HepG2 (cell line): Measurements from ENCODE around the gene RAPGEFL1. TPM values are rescaled to one million over a fixed set of nuclear protein-coding genes. Genes with fewer than 3 reads are reported as not detected.

Source experiments
- AGO1 ChIP-seq: fragments of 200-400 bp; formaldehyde crosslinking; IDR thresholded peaks from 2 replicates; pipeline ENCODE4 v1.6.1; 2017; ENCODE audit warnings: mild to moderate bottlenecking, low read depth, low read length, moderate library complexity; ENCODE audit not compliant: poor library complexity, severe bottlenecking
- AGO2 ChIP-seq: fragments of 200-400 bp; formaldehyde crosslinking; optimal IDR thresholded peaks from 2 replicates; pipeline ENCODE3; 2017; ENCODE audit warnings: mild to moderate bottlenecking, low read depth, low read length, moderate library complexity
- BRF2 ChIP-seq: sonication (generic); formaldehyde crosslinking; IDR thresholded peaks from 2 replicates; pipeline ENCODE4 v1.8.1; 2022; ENCODE audit warnings: mild to moderate bottlenecking, missing genetic modification reagents
- ELF1 ChIP-seq: sonication (generic); formaldehyde crosslinking; IDR thresholded peaks from 2 replicates; pipeline ENCODE4 v1.4.0; 2020; ENCODE audit warnings: missing genetic modification reagents
- GLI4 ChIP-seq: sonication (generic); formaldehyde crosslinking; IDR thresholded peaks from 2 replicates; pipeline ENCODE4 v1.5.1; 2020; ENCODE audit warnings: missing genetic modification reagents, mild to moderate bottlenecking, moderate library complexity, borderline replicate concordance
- HDAC2 ChIP-seq: sonication (generic); formaldehyde crosslinking; IDR thresholded peaks from 2 replicates; pipeline ENCODE4 v1.4.0; 2020; ENCODE audit warnings: missing genetic modification reagents
- LRRFIP1 ChIP-seq: sonication (generic); formaldehyde crosslinking; conservative IDR thresholded peaks from 2 replicates; pipeline ENCODE4 v1.4.0; 2020; ENCODE audit warnings: missing genetic modification reagents
- MAFG ChIP-seq: sonication (generic); formaldehyde crosslinking; IDR thresholded peaks from 2 replicates; pipeline ENCODE4 v1.5.1; 2020; ENCODE audit warnings: mild to moderate bottlenecking, missing genetic modification reagents
- MBNL3 ChIP-seq: fragments of 250-450 bp; sonication (Bioruptor Pico); conservative IDR thresholded peaks from 2 replicates; pipeline ENCODE4 v1.8.0; 2022; ENCODE audit warnings: mild to moderate bottlenecking, inconsistent platforms
- MXI1 ChIP-seq: IDR thresholded peaks from 3 replicates; pipeline ENCODE4 v1.6.1; 2012; ENCODE audit warnings: low read depth, low read length, inconsistent platforms, borderline replicate concordance
- ONECUT2 ChIP-seq: sonication (generic); formaldehyde crosslinking; IDR thresholded peaks from 2 replicates; pipeline ENCODE4 v1.4.0; 2020; ENCODE audit warnings: missing genetic modification reagents
- POLR2AphosphoS5 ChIP-seq: IDR thresholded peaks from 2 replicates; pipeline ENCODE4 v1.6.1; 2012; ENCODE audit warnings: low read depth, low read length
- RBFOX2 ChIP-seq: fragments of 200-400 bp; formaldehyde crosslinking; IDR thresholded peaks from 2 replicates; pipeline ENCODE4 v1.6.1; 2017; ENCODE audit warnings: low read depth, mild to moderate bottlenecking, low read length
- SAFB2 ChIP-seq: sonication (generic); formaldehyde crosslinking; IDR thresholded peaks from 2 replicates; pipeline ENCODE4 v1.5.1; 2020; ENCODE audit warnings: missing genetic modification reagents, low read depth, mild to moderate bottlenecking, borderline replicate concordance
- TBL1XR1 ChIP-seq: fragments of 150-350 bp; IDR thresholded peaks from 2 replicates; pipeline ENCODE4 v1.6.1; 2014; ENCODE audit warnings: borderline replicate concordance, low read length; ENCODE audit not compliant: partially characterized antibody
- ZNF292 ChIP-seq: sonication (generic); formaldehyde crosslinking; IDR thresholded peaks from 2 replicates; pipeline ENCODE4 v1.8.1; 2022; ENCODE audit warnings: mild to moderate bottlenecking, low read depth, missing genetic modification reagents, borderline replicate concordance
- ZNF382 ChIP-seq: sonication (generic); formaldehyde crosslinking; IDR thresholded peaks from 2 replicates; pipeline ENCODE4 v1.5.0; 2020; ENCODE audit warnings: missing genetic modification reagents, mild to moderate bottlenecking, borderline replicate concordance
- ZNF430 ChIP-seq: sonication (generic); formaldehyde crosslinking; IDR thresholded peaks from 2 replicates; pipeline ENCODE4 v1.9.0; 2021; ENCODE audit warnings: mild to moderate bottlenecking, missing genetic modification reagents
- ZNF598 ChIP-seq: sonication (generic); formaldehyde crosslinking; IDR thresholded peaks from 2 replicates; pipeline ENCODE4 v1.5.1; 2020; ENCODE audit warnings: mild to moderate bottlenecking, missing genetic modification reagents, borderline replicate concordance
- ZNF607 ChIP-seq: sonication (generic); formaldehyde crosslinking; IDR thresholded peaks from 2 replicates; pipeline ENCODE4 v1.5.1; 2020; ENCODE audit warnings: missing genetic modification reagents, mild to moderate bottlenecking, borderline replicate concordance
- ZNF784 ChIP-seq: sonication (generic); formaldehyde crosslinking; IDR thresholded peaks from 2 replicates; pipeline ENCODE4 v1.5.1; 2020; ENCODE audit warnings: missing genetic modification reagents, mild to moderate bottlenecking, borderline replicate concordance
- ZXDC ChIP-seq: sonication (generic); formaldehyde crosslinking; IDR thresholded peaks from 2 replicates; pipeline ENCODE4 v1.5.0; 2020; ENCODE audit warnings: mild to moderate bottlenecking, missing genetic modification reagents
- polyA plus RNA-seq, 8 experiments: library from polyadenylated mRNA; depleted of rRNA in 3 of 8; stranded (reverse) in 7 of 8; unstranded in 1 of 8; fragments of >200 nt; fragmentation: Illumina TruSeq in 4 of 8; extraction: Trizol in 4 of 8; gene quantifications; 2 replicates each; pipeline versions ENCODE4 v1.2.1 to v1.2.3, GENCODE V29; 2011 to 2016; ENCODE audit warnings: low read depth in 4 of 8, missing spikeins in 1 of 8, mixed read lengths in 1 of 8; ENCODE audit not compliant: insufficient read depth in 1 of 8
- total RNA-seq, 5 experiments: library from RNA; depleted of rRNA; stranded (reverse); fragments of >200 nt; fragmentation: Illumina TruSeq; extraction: Trizol; gene quantifications; 2 replicates each; pipeline ENCODE4 v1.2.3, GENCODE V29; 2016; ENCODE audit warnings: low read depth in 1 of 5

RAPGEFL1 gene
- total and polyA plus RNA-seq, 2 of the 13 experiments (the other 11 are each of a cell fraction or from before 2014, with no cell fraction given), result 4.5 to 7.8 TPM

- TF ChIP-seq LRRFIP1 (CRISPR knock-in tag), result no peak
- TF ChIP-seq ZNF430 (CRISPR knock-in tag), result peak; percentile 69; the same call in 1 of the 2 replicates
- TF ChIP-seq MBNL3 (CRISPR knock-in tag), result no peak
- peak; percentile 32; the same call in 1 of the 2 replicates for TF ChIP-seq ELF1 (CRISPR knock-in tag)
- TF ChIP-seq HDAC2 (CRISPR knock-in tag), result peak; percentile 75
- TF ChIP-seq GLI4, result no peak
- no peak for TF ChIP-seq POLR2AphosphoS5
- no peak for TF ChIP-seq ONECUT2 (CRISPR knock-in tag)
- TF ChIP-seq MAFG (CRISPR knock-in tag), result no peak
- no peak for TF ChIP-seq ZNF382 (CRISPR knock-in tag)
- TF ChIP-seq AGO2, result no peak
- TF ChIP-seq ZNF598 (CRISPR knock-in tag), result no peak
- peak; percentile 58; the same call in 1 of the 2 replicates for TF ChIP-seq ZNF292 (CRISPR knock-in tag)
- TF ChIP-seq ZXDC (CRISPR knock-in tag), result no peak
- TF ChIP-seq TBL1XR1, result no peak
- TF ChIP-seq BRF2 (CRISPR knock-in tag), result no peak
- 0 out of 2 replicates have a peak, but pooled peaks have one; percentile 16 for TF ChIP-seq ZNF784 (CRISPR knock-in tag)
- no peak for TF ChIP-seq SAFB2 (CRISPR knock-in tag)
- TF ChIP-seq RBFOX2, result no peak
- no peak for TF ChIP-seq ZNF607
- TF ChIP-seq AGO1, result no peak
- TF ChIP-seq MXI1, result no peak; the same call in 2 of the 3 replicates
Observed at GRCh38 chr17:40173091-40173777, 4.0 kb upstream of the RAPGEFL1 start (continued).
